Body of pancreas (tissue), 4 donors: ENCODE results near the gene ZNF331. TPM values are rescaled to one million over a fixed set of nuclear protein-coding genes. Genes with fewer than 3 reads are reported as not detected.

Experiments
- ATAC-seq: fragments of 150-250 bp; one replicate; pipeline ENCODE4 v1.9.1; 2016
- DNase-seq, 4 donors: peaks; one replicate each; pipeline ENCODE4 v3.0.0-alpha.2; 2019
- H3K27ac ChIP-seq, 4 donors: fragments of 200-600 bp; sonication (generic); 1 replicate in 3 of 4; 2 replicates in 1 of 4; pipeline versions ENCODE4 v1.5.1 to v1.6.1; 2016 to 2019; ENCODE audit warnings: mild to moderate bottlenecking in 1 of 4, mixed read lengths in 1 of 4, moderate library complexity in 1 of 4
- H3K27me3 ChIP-seq, 2 donors: fragments of 200-600 bp; sonication (generic); one replicate each; pipeline ENCODE4 v1.6.0; 2016; ENCODE audit warnings: mild to moderate bottlenecking in 1 of 2
- H3K36me3 ChIP-seq, 2 donors: fragments of 200-600 bp; sonication (generic); replicated peaks in 1 of 2; 2 replicates each; pipeline ENCODE4 v1.5.1; 2016; ENCODE audit warnings: low read depth in 2 of 2; ENCODE audit not compliant: insufficient read depth in 1 of 2
- H3K4me1 ChIP-seq: fragments of 200-600 bp; sonication (generic); one replicate; pipeline ENCODE4 v1.6.0; 2016
- H3K4me3 ChIP-seq, 2 donors: fragments of 200-600 bp; sonication (generic); 1 replicate in 1 of 2; 2 replicates in 1 of 2; pipeline ENCODE4 v1.5.1; 2016 to 2019
- H3K9me3 ChIP-seq, 3 donors: fragments of 200-600 bp; sonication (generic); 1 replicate in 2 of 3; 2 replicates in 1 of 3; pipeline ENCODE4 v1.5.1; 2016
- CTCF ChIP-seq, 7 experiments: fragments of 450-650 bp in 4 of 7; fragments of 200-600 bp in 3 of 7; sonication (generic) in 3 of 7; IDR thresholded peaks; one replicate each; pipeline ENCODE4 v1.5.1; 2016 to 2019; ENCODE audit warnings: antibody characterized with exemption in 7 of 7
- POLR2A ChIP-seq, 3 donors: fragments of 450-650 bp; IDR thresholded peaks; one replicate each; pipeline ENCODE4 v1.6.1; 2016; ENCODE audit warnings: antibody characterized with exemption in 3 of 3, mild to moderate bottlenecking in 2 of 3
- WGBS, 2 donors: methylation state at CpG; one replicate each; pipeline ENCODE4 v1.1.5; 2017; 5-methylcytosine and 5-hydroxymethylcytosine counted together
- intact Hi-C: fragments of 100-400 bp; cut with DNase I; formaldehyde crosslinking; loops from one replicate; pipeline ENCODE4 v1.15.1; 2023
- total RNA-seq, 2 donors: library from RNA; depleted of rRNA; stranded (reverse); fragments of >200 nt; gene quantifications; one replicate each; pipeline ENCODE4 v1.1.0, GENCODE V29; 2016

The ZNF331 gene
- total RNA-seq, 2 donors from 2014 or later: 14.8 to 37.6 TPM

- no peak overlapping the region for H3K4me3 ChIP-seq
- H3K27ac ChIP-seq: no peak overlapping the region
- 27 to 29% methylated on average over 4 of the region's 4 CpGs for whole genome bisulfite sequencing, 2 donors
- ATAC-seq (no peak), DNase-seq (no peak)
- H3K9me3 ChIP-seq: no peaks in the 10 kb centered on the region
- peaks cover 10% of the 10 kb centered on the region for H3K4me1 ChIP-seq
- H3K27me3 ChIP-seq: no peaks in the 10 kb centered on the region
- no peaks in the 10 kb centered on the region for H3K36me3 ChIP-seq
- TF ChIP-seq POLR2A (IDR thresholded peaks at IDR 0.05) (no peak), CTCF (IDR thresholded peaks at IDR 0.05) (no peak)
- intact Hi-C loops: no loop called here
These were observed 6.5 kb upstream of the ZNF331 start for GRCh38 chr19:53531457-53531856.

DNA sequence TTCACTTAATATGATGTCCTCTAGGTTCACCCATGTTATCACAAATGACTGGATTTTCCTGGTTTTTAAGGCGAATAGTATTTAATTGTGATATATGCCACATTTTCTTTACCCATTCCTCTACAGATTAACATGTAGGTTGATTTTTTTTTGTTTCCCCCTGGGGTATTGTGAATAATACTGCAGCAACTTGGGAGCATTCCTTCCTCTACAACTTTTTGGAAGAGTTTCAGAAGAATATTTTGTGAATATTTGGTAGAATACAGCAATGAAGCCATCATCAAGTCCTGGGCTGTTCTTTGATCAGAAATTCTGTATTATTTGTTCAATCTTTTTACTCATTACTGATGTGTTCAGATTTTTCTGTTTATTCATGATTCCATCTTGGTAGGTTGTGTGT lies 5.6 kb upstream of the ZNF331 start:
- WGBS, 2 donors: 68 to 94% methylated on average over 1 of the region's 1 CpG
- Histone ChIP-seq H3K36me3 (no peaks in the 10 kb centered on the region), H3K4me3 (no peak overlapping the region), H3K27ac (no peak overlapping the region), H3K4me1 (peaks cover 10% of the 10 kb centered on the region), H3K27me3 (no peaks in the 10 kb centered on the region), H3K9me3 (no peaks in the 10 kb centered on the region)
- ATAC-seq (no peak), DNase-seq (no peak)
- TF ChIP-seq POLR2A (IDR thresholded peaks at IDR 0.05) (no peak), CTCF (IDR thresholded peaks at IDR 0.05) (no peak)
- intact Hi-C loops: no loop called here

- Histone ChIP-seq H3K27ac (peak overlapping the region in 2 of 4 donors; percentile 49 to 66), H3K9me3 (no peaks in the 10 kb centered on the region), H3K4me1 (peaks cover 14% of the 10 kb centered on the region), H3K36me3 (no peaks in the 10 kb centered on the region), H3K4me3 (no peak overlapping the region), H3K27me3 (no peaks in the 10 kb centered on the region)
- intact Hi-C loops: no loop called here
- DNase-seq: no peak
- TF ChIP-seq CTCF (IDR thresholded peaks at IDR 0.05): no peak
- no peak for TF ChIP-seq POLR2A (IDR thresholded peaks at IDR 0.05)
- no peak for ATAC-seq
These were observed 1.8 kb upstream of the ZNF331 start for GRCh38 chr19:53536225-53536548.

DNA sequence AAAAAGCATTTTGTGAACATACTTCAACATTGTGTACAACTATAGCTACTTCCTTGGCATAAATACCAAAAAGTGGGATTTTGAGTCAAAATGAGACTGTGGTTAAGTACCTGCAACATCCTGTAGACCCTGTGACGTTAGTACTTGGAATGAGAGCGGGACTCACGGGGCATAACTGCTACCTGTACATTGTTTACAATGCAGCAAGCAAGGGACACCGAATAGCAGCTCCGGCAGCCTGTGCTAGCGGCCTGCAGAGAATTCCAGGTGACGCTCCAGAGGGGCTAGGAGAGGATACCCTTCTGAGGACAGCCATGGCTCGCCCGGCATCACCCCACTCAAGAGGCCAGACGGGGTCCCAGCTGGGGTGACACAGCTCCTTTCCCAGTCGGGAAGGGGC lies 824 bp upstream of the ZNF331 start:
- Histone ChIP-seq H3K4me3 (peak overlapping the region; percentile 22 to 24), H3K27me3 (no peaks in the 10 kb centered on the region), H3K36me3 (no peaks in the 10 kb centered on the region), H3K4me1 (peaks cover 14% of the 10 kb centered on the region), H3K9me3 (no peaks in the 10 kb centered on the region), H3K27ac (peak overlapping the region; percentile 65 to 84 (median 80))
- intact Hi-C loops: no loop called here
- TF ChIP-seq POLR2A (IDR thresholded peaks at IDR 0.05): no peak
- no peak for TF ChIP-seq CTCF (IDR thresholded peaks at IDR 0.05)
- DNase-seq (no peak), ATAC-seq (peak; percentile 2)
- WGBS, 2 donors: 42 to 49% methylated on average over 11 of the region's 11 CpGs

DNA sequence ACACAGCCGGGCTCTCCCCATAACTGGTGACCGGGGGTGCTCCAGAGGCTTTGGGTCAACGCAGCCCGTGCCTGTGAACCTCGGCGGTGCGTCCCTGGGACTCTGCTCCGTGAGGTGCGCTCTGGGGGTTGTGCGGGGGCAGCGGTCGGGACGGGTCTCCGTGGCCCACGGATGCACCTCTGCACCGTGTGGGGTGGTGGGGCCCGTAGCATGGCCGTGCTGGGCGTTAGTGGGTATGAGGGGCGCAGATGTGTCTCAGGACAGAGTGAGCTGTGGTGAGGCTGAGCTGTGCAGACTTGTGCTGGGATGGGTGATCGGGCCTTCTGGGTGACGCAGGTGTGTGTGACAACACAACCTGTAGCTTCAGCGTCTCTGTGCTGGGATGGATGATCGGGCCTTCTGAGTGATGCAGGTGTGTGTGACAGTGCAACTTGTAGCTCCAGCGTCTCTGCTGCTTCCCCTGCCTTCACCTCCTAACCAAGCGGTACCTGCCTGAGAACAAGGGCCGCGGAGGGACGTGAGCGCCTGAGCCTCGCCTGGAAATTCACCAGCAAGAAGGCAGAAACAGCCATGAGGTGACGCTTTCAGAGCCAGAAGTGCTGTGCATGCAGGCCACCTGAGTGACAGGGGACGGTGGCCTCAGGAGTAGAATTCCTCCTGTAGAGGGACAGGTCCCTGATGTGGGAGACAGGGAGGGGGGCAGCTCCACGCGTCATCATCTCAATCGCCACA lies 599 bp downstream of the ZNF331 start:
- Histone ChIP-seq H3K36me3 (no peaks in the 10 kb centered on the region), H3K27me3 (no peaks in the 10 kb centered on the region), H3K4me1 (peaks cover 14% of the 10 kb centered on the region), H3K27ac (peak overlapping the region; percentile 65 to 84 (median 80)), H3K4me3 (peak overlapping the region; percentile 22 to 24), H3K9me3 (no peaks in the 10 kb centered on the region)
- DNase-seq: peak in 3 of 4 donors; percentile 13 to 26 (median 24)
- WGBS, 2 donors: 35 to 67% methylated on average over 3 to 28 of the region's 36 CpGs
- ATAC-seq: peak; percentile 11
- TF ChIP-seq POLR2A (IDR thresholded peaks at IDR 0.05): peak in 1 of 3 donors; percentile 14
- no peak for TF ChIP-seq CTCF (IDR thresholded peaks at IDR 0.05)
- intact Hi-C loops: no loop called here
